HCT116 (cell line): ENCODE results near the gene TNFRSF6B.

ENCODE experiments used
- CTCF ChIP-seq, 3 experiments: fragments of 200-600 bp in 1 of 3; sonication (generic) in 1 of 3; IDR thresholded peaks in 2 of 3; conservative IDR thresholded peaks in 1 of 3; 2 replicates each; pipeline ENCODE4 v1.5.1; 2012 to 2017; ENCODE audit warnings: low read depth in 2 of 3, low read length in 2 of 3, antibody characterized with exemption in 1 of 3, borderline replicate concordance in 1 of 3, control low read depth in 1 of 3, mild to moderate bottlenecking in 1 of 3, mixed read lengths in 1 of 3, mixed run types in 1 of 3, moderate library complexity in 1 of 3; ENCODE audit not compliant: insufficient read depth in 1 of 3
- ELF1 ChIP-seq: IDR thresholded peaks from 2 replicates; pipeline ENCODE4 v1.6.1; 2012; ENCODE audit warnings: low read depth, borderline replicate concordance
- EZH2 ChIP-seq: fragments of 200-600 bp; sonication (generic); IDR thresholded peaks from 2 replicates; pipeline ENCODE4 v1.6.1; 2017; ENCODE audit warnings: antibody characterized with exemption, mixed run types
- EZH2phosphoT487 ChIP-seq: fragments of 200-600 bp; IDR thresholded peaks from 2 replicates; pipeline ENCODE4 v1.6.1; 2018; ENCODE audit warnings: antibody characterized with exemption, borderline replicate concordance
- MAX ChIP-seq: IDR thresholded peaks from 2 replicates; pipeline ENCODE4 v1.6.1; 2012
- POLR2A ChIP-seq: IDR thresholded peaks from 2 replicates; pipeline ENCODE4 v1.7.0; 2011; ENCODE audit warnings: borderline replicate concordance; ENCODE audit not compliant: insufficient read depth, insufficient read length; ENCODE audit errors: extremely low read depth
- SRF ChIP-seq: IDR thresholded peaks from 2 replicates; pipeline ENCODE4 v1.6.1; 2012; ENCODE audit warnings: low read depth
- ZNF274 ChIP-seq: fragments of 200-500 bp; sonication (Bioruptor generic); IDR thresholded peaks from 2 replicates; pipeline ENCODE4 v1.6.1; 2014; ENCODE audit warnings: mild to moderate bottlenecking, low read depth, low read length, inconsistent platforms

DNA sequence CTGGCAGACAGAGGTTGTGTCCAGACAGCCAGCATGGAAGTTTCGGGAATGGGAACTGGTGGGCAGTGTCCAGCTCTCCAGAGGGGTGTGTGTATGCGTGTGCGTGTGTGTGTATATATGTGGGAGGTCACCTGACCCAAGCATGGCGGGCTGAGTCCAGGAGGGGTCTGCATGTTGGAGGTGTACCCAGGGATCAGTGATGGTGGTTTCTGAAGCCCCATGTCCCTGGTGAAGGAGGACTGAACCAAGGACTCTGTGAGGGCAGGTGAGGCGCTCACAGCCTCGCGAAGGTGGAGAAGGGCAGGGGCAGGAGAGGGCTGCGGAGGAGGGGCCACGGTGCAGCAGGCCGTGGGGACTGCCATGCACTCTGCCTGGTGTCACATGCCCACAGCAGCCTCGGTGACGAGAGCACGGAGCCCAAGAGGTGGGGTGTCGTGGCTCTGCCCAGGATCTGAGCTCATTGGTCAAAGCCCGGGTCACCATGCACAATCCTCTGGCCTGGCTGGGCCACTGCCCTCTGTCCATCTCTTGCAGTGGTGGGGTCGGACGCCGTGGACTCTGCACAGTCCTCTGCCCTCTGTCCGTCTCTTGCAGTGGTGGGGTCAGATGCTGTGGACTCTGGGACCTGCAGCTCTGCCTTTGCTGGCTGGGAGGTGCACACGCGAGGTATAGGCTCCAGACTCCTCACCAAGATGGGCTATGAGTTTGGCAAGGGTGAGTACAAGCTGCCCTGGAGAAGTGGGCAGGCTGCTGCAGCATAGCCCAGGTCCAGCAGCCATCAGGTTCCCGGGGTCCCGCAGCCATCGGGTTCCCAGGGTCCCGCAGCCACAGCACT is 37.9 kb downstream of the TNFRSF6B start:
- no peak for TF ChIP-seq EZH2phosphoT487
- no peak for TF ChIP-seq ZNF274
- no peak for TF ChIP-seq SRF
- no peak for TF ChIP-seq MAX
- TF ChIP-seq ELF1 = no peak
- no peak for TF ChIP-seq CTCF (IDR thresholded peaks at IDR 0.05 in 2 of 3, conservative IDR thresholded peaks at IDR 0.05 in 1 of 3; ENCODE audit: borderline replicate concordance in 1 of 3, insufficient read depth in 1 of 3, low read depth in 2 of 3, low read length in 2 of 3)
- no peak for TF ChIP-seq EZH2
- TF ChIP-seq POLR2A = no peak
